Keratinocyte (primary cell): ENCODE measurements around the gene SMIM11.

ENCODE experiments used
- CTCF ChIP-seq, 3 experiments: IDR thresholded peaks in 1 of 3; conservative IDR thresholded peaks in 1 of 3; optimal IDR thresholded peaks in 1 of 3; 2 replicates in 2 of 3; 3 replicates in 1 of 3; pipeline versions ENCODE3 to v1.5.1; 2011; ENCODE audit warnings: low read length in 3 of 3, mild to moderate bottlenecking in 3 of 3, moderate library complexity in 2 of 3, control low read depth in 1 of 3, inconsistent platforms in 1 of 3; ENCODE audit not compliant: insufficient read depth in 2 of 3; ENCODE audit errors: extremely low read depth in 1 of 3
- EZH2 ChIP-seq: IDR thresholded peaks from one replicate; pipeline ENCODE4 v1.6.1; 2012; ENCODE audit warnings: inconsistent platforms, mild to moderate bottlenecking, low read length, moderate library complexity

DNA sequence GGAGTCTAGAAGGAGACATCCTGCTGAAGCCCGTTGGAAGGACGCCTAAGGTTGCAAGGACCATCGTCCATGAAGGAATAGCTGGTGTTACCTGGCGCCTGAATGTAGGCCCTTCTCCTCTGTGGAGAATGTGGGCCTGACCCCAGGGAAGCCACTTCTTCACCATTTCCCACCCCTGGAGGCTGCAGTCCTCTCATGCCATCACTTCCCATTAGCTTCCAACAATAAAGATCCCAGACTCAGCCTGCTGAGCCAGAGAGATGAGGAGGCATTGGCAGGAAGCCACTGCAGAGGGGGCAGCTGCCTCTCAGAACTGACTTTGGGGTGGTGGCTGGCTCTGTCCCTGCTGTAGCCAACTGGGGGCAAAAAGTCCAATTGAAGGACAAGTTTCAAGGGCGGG is 32.8 kb upstream of the SMIM11 start:
- TF ChIP-seq CTCF (optimal IDR thresholded peaks at IDR 0.05 in 1 of 3, IDR thresholded peaks at IDR 0.05 in 1 of 3, conservative IDR thresholded peaks at IDR 0.05 in 1 of 3; ENCODE audit: extremely low read depth in 1 of 3, insufficient read depth in 2 of 3, low read length in 3 of 3) (no peak), EZH2 (no peak)
